Cardiac muscle cell (in vitro differentiated cells and primary cell): ENCODE measurements around the gene FAM3C. TPM values are rescaled to one million over a fixed set of nuclear protein-coding genes. Genes with fewer than 3 reads are reported as not detected.

ENCODE experiments used
- DNase-seq, 2 donors: peaks; one replicate each; pipeline versions ENCODE4 v3.0.0 to v3.0.0-alpha.2; 2010 to 2017; ENCODE audit warnings: low read depth in 1 of 2, low spot score in 1 of 2
- H3K27ac ChIP-seq: fragments of 200-600 bp; sonication (generic); 2 replicates; pipeline ENCODE4 v1.5.1; 2016
- H3K27me3 ChIP-seq: fragments of 200-600 bp; sonication (generic); 2 replicates; pipeline ENCODE4 v1.6.0; 2016; ENCODE audit warnings: control low read depth
- H3K36me3 ChIP-seq: fragments of 200-600 bp; sonication (generic); 2 replicates; pipeline ENCODE4 v1.5.1; 2016; ENCODE audit warnings: control low read depth
- H3K4me1 ChIP-seq: fragments of 200-600 bp; sonication (generic); 2 replicates; pipeline ENCODE4 v1.8.1; 2017; ENCODE audit warnings: low read depth, mild to moderate bottlenecking, mixed run types
- H3K4me3 ChIP-seq: fragments of 200-600 bp; sonication (generic); 2 replicates; pipeline ENCODE4 v1.5.1; 2016; ENCODE audit warnings: mild to moderate bottlenecking
- H3K9me3 ChIP-seq: fragments of 200-600 bp; sonication (generic); 2 replicates; pipeline ENCODE4 v1.5.1; 2017; ENCODE audit warnings: low read depth, mild to moderate bottlenecking, control low read depth
- polyA plus RNA-seq: library from polyadenylated mRNA; unstranded; fragments of >200 nt; fragmentation: Nextera tagmentation; extraction: Ambion mirVana; gene quantifications from 2 replicates; pipeline ENCODE4 v1.2.1, GENCODE V29; 2016
- total RNA-seq: library from RNA; depleted of rRNA; stranded (reverse); fragments of >200 nt; gene quantifications from 2 replicates; pipeline ENCODE4 v1.2.3, GENCODE V29; 2016
- TF ChIP-seq, protein P1 (sequence below): IDR thresholded peaks from 2 replicates; pipeline ENCODE4 v1.5.1; 2012; ENCODE audit warnings: low read depth, mild to moderate bottlenecking, low read length

Gene FAM3C
- total and polyA plus RNA-seq, 2 experiments from 2014 or later, result 33.2 to 70.1 TPM

DNA sequence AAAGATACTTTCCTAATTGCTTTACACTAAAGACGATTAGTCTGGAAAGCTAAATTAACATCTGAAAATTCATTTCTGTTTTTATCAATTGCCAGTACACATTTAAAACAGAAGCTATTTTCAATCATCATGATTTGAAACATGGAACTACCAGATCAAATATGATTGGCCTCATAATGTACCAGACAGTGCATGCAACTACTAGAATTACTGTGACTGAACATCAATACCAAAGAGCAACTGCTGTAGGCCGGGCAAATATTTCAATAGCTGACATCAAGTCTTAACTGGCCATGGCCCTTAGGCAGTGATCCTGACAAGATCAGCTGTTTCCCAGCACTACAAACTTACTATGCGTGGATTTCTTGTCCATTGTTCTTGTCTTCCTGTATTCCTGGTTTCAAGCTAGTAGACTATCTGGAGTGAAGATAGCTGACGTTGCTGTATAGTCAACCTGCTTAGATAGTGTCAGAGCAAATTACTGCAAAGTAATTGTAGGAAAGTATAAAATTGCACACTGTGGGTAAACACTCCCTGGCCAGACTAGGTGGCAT lies 89.0 kb downstream of the FAM3C start:
- no peak for DNase-seq
- Histone ChIP-seq H3K27ac (no peak overlapping the region), H3K9me3 (no peaks in the 10 kb centered on the region), H3K27me3 (no peaks in the 10 kb centered on the region), H3K36me3 (no peaks in the 10 kb centered on the region), H3K4me3 (no peak overlapping the region), H3K4me1 (no peaks in the 10 kb centered on the region)
- TF ChIP-seq, protein P1, sequence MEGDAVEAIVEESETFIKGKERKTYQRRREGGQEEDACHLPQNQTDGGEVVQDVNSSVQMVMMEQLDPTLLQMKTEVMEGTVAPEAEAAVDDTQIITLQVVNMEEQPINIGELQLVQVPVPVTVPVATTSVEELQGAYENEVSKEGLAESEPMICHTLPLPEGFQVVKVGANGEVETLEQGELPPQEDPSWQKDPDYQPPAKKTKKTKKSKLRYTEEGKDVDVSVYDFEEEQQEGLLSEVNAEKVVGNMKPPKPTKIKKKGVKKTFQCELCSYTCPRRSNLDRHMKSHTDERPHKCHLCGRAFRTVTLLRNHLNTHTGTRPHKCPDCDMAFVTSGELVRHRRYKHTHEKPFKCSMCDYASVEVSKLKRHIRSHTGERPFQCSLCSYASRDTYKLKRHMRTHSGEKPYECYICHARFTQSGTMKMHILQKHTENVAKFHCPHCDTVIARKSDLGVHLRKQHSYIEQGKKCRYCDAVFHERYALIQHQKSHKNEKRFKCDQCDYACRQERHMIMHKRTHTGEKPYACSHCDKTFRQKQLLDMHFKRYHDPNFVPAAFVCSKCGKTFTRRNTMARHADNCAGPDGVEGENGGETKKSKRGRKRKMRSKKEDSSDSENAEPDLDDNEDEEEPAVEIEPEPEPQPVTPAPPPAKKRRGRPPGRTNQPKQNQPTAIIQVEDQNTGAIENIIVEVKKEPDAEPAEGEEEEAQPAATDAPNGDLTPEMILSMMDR, result no peak

DNA sequence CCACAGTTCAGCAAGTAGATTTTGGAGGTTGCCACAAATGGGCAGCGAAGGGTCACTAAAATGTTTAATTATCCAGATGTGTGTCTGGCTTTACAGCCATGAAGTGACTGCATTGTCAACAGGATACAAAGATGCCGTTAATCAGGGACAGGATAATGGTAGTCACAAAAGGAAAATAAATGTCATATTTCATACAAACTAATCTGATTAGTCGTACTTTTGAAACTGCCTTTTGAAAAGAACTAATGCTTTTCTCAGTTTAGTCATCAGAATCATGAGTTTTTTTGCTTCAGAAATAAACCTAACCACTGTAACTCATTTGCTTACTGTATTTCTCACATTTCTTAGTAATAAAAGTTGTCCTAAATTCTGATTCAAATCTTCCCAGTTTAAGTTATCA lies 89.5 kb downstream of the FAM3C start:
- H3K27me3 ChIP-seq, result no peaks in the 10 kb centered on the region
- TF ChIP-seq, protein P1, result no peak
- H3K9me3 ChIP-seq, result no peaks in the 10 kb centered on the region
- H3K4me3 ChIP-seq, result no peak overlapping the region
- no peaks in the 10 kb centered on the region for H3K36me3 ChIP-seq
- H3K4me1 ChIP-seq, result no peaks in the 10 kb centered on the region
- DNase-seq, result no peak
- H3K27ac ChIP-seq, result no peak overlapping the region

DNA sequence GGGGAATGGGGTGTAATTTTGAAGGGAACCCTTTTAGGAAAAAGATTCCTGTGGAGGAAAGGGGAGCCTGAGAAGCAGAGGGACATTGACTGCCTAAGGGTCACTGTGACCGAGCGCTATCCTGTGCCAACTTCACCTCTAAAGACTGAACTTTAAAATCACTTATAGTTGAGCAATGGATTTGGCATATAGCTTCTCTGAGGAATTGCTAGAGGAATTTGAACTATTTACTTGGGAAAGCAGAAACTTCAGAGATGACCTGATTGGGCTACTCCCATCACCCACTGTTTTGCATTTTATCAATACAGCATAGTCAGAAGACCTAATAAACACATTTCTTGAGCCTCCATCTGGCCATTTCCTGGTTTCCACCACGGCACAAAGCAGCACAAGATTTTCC lies 91.0 kb downstream of the FAM3C start:
- peak in 1 of 2 donors; percentile 26 for DNase-seq

DNA sequence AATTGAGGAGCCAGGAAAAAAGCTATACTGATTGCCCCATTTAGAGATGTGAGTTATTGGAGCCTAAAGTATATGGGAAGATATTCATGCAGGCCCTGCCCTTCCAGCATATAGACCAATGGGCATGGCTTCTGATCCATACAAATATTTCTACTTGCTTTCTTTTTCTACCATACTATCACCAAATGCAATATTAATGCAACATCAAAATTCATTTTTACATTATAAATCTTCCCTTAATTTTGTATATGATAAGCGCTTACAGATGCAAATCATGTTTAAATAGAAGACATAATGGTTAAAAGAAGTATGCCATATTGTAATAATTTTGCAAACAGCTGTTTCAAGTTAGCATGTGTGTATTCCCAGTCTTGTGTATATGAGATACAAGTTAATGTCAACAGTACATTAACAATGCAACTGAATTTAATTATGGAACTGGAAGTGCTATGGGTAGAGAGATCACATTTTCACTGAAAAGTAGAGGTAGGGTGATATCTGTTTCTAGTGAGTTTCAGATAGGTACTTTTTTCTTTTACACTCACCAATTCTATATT lies 91.9 kb downstream of the FAM3C start:
- Histone ChIP-seq H3K9me3 (no peaks in the 10 kb centered on the region), H3K27ac (no peak overlapping the region), H3K27me3 (no peaks in the 10 kb centered on the region), H3K4me3 (no peak overlapping the region), H3K36me3 (no peaks in the 10 kb centered on the region), H3K4me1 (no peaks in the 10 kb centered on the region)
- TF ChIP-seq, protein P1, result no peak
- no peak for DNase-seq

More for the DNA sequence above, 91.0 kb downstream of the FAM3C start:
- Histone ChIP-seq H3K36me3 (no peaks in the 10 kb centered on the region), H3K27ac (no peak overlapping the region), H3K9me3 (no peaks in the 10 kb centered on the region), H3K4me3 (no peak overlapping the region), H3K27me3 (no peaks in the 10 kb centered on the region), H3K4me1 (no peaks in the 10 kb centered on the region)
- TF ChIP-seq, protein P1, result no peak

DNA sequence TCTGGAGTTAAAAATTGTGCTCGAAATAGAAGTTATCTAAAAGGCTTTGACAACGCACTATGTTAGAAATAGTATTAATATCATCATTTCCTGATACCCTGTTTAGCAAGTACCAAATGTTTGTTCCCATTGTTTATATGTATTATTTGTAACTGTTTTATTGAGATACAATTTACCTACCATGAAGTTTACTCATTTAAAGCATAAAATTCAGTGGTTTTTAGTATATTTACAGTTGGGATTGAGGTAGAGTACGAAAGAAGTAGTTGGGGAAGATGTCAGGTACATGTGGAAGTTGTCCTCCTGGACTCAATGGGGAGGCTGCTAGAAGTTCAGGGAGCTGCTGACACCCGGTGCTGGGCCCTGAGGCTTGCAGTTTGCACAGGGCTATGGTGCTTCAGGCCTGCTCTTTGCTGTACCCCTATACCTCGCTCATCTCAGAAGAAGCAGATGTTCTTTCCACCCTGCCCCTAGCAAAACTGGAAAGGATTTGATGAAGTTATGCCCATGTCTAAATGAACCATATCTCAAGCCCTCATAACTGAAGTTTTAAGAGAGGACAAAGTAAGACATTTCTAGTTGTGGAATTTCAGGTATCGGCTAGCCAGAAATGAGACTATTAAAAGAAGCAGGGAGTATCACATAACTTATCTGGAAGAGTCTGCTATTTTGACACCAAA lies 92.5 kb downstream of the FAM3C start:
- no peak for DNase-seq
- no peaks in the 10 kb centered on the region for H3K4me1 ChIP-seq
- no peaks in the 10 kb centered on the region for H3K27me3 ChIP-seq
- no peak overlapping the region for H3K4me3 ChIP-seq
- TF ChIP-seq, protein P1, result no peak
- no peaks in the 10 kb centered on the region for H3K36me3 ChIP-seq
- no peak overlapping the region for H3K27ac ChIP-seq
- H3K9me3 ChIP-seq, result no peaks in the 10 kb centered on the region
